Lower lobe of right lung (tissue), 2 donors: ENCODE measurements around the gene CCNE1. TPM values are rescaled to one million over a fixed set of nuclear protein-coding genes. Genes with fewer than 3 reads are reported as not detected.

Experiments
- ATAC-seq, 2 donors: fragments of 200-7000 bp; cut with Tn5 transposase; one replicate each; pipeline ENCODE4 v1.9.1; 2020 to 2022; ENCODE audit warnings: mild to moderate bottlenecking in 2 of 2, moderate library complexity in 2 of 2
- DNase-seq: peaks from one replicate; pipeline ENCODE4 v3.0.0-alpha.2; 2020
- H3K27ac ChIP-seq: fragments of 200-600 bp; one replicate; pipeline ENCODE4 v1.8.0; 2022
- H3K27me3 ChIP-seq: fragments of 200-600 bp; one replicate; pipeline ENCODE4 v1.8.0; 2022; ENCODE audit warnings: low read depth
- H3K36me3 ChIP-seq: fragments of 200-600 bp; one replicate; pipeline ENCODE4 v1.8.0; 2022; ENCODE audit warnings: mild to moderate bottlenecking
- H3K4me1 ChIP-seq: fragments of 200-600 bp; one replicate; pipeline ENCODE4 v1.8.0; 2022
- H3K4me3 ChIP-seq: fragments of 200-600 bp; one replicate; pipeline ENCODE4 v1.8.0; 2022; ENCODE audit warnings: mild to moderate bottlenecking
- H3K9me3 ChIP-seq: fragments of 200-600 bp; one replicate; pipeline ENCODE4 v1.8.0; 2022
- intact Hi-C: fragments of 100-400 bp; cut with DNase I; formaldehyde crosslinking; loops from one replicate; pipeline ENCODE4 v1.11.0; 2022
- long read RNA-seq: library from polyadenylated mRNA; unstranded; transcript quantifications from one replicate; pipeline ENCODE4 v2.0.0, GENCODE V29; 2021
- total RNA-seq: library from RNA; stranded (reverse); fragmentation: NEBNext Ultra II Directional; extraction: Animal tissue kit (Norgen Biotek cat#: 25700); gene quantifications from one replicate; pipeline ENCODE4 v1.2.1, GENCODE V29; 2021
- TF ChIP-seq, protein P1 (sequence below): fragments of 200-600 bp; IDR thresholded peaks from one replicate; pipeline ENCODE4 v1.8.0; 2022; ENCODE audit warnings: antibody characterized with exemption, mild to moderate bottlenecking
- donor health status: DM: no; HTN: yes; CAD: no; lungs with severe emphysema.

CCNE1 gene
- 1.0 TPM for total RNA-seq
- long read RNA-seq = 0 reads

DNA sequence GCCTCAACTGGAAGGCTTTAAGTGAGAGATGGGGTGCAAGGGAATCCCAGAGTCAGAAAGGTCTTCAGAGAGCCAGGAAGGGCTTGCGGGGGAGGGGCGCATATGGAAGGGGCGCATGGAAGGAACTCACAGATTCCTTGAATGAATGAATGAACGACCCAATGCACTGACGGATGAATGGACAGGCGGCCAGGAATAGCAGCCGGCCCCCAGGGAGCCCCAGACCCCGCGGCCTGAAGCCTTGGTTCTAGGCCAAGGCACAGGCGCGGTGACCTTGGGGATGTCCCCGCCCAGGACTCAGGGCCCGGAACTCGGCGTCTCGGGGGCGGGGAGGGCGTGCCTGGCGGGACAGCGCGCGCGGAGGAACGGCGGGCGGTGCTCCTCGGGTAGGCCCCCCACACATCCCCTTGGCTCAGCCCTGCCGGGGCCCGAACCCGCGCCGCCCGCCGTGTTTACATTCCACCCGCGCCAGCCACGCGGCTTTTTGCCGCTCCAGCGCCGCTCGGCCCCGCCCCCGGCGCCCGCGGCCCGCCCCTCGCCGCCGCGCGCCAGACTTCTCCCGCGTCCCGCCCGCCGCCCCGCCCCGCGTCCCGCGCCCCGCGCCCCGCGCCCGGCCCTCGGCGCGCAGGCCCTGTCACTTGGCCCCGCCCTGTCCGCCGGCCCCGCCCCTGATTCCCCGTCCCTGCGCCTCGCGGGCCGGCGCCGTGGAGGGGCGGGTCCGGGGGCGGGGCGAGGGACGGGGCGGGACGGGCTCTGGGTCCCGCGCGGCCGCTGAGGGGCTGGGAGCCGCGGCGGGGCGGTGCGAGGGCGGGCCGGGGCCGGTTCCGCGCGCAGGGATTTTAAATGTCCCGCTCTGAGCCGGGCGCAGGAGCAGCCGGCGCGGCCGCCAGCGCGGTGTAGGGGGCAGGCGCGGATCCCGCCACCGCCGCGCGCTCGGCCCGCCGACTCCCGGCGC, at the start of gene CCNE1:
Gene CCNE1, plus strand, starts transcription at position 867 of the 955 bp plus-strand sequence. CDS start 565 bp downstream, outside the sequence.
- H3K4me3 ChIP-seq = peak within 1 kb of the TSS; percentile 67
- H3K36me3 ChIP-seq = no peaks in the 10 kb centered on the region
- H3K4me1 ChIP-seq = peaks cover 6% of the 10 kb centered on the region
- ATAC-seq (peak; percentile 98 to 99), DNase-seq (peak; percentile 95)
- no peaks in the 10 kb centered on the region for H3K9me3 ChIP-seq
- peak within 1 kb of the TSS; percentile 58 for H3K27ac ChIP-seq
- H3K27me3 ChIP-seq = no peaks in the 10 kb centered on the region
- intact Hi-C loops = no loop called here
- TF ChIP-seq, protein P1, sequence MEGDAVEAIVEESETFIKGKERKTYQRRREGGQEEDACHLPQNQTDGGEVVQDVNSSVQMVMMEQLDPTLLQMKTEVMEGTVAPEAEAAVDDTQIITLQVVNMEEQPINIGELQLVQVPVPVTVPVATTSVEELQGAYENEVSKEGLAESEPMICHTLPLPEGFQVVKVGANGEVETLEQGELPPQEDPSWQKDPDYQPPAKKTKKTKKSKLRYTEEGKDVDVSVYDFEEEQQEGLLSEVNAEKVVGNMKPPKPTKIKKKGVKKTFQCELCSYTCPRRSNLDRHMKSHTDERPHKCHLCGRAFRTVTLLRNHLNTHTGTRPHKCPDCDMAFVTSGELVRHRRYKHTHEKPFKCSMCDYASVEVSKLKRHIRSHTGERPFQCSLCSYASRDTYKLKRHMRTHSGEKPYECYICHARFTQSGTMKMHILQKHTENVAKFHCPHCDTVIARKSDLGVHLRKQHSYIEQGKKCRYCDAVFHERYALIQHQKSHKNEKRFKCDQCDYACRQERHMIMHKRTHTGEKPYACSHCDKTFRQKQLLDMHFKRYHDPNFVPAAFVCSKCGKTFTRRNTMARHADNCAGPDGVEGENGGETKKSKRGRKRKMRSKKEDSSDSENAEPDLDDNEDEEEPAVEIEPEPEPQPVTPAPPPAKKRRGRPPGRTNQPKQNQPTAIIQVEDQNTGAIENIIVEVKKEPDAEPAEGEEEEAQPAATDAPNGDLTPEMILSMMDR = no peak

GRCh38 chr19:29763196-29763595, 48.6 kb upstream of the CCNE1 start:
- no peak overlapping the region for H3K4me3 ChIP-seq
- peaks cover 8% of the 10 kb centered on the region for H3K27me3 ChIP-seq
- peaks cover 7% of the 10 kb centered on the region for H3K4me1 ChIP-seq
- ATAC-seq (no peak), DNase-seq (no peak)
- TF ChIP-seq, protein P1 = no peak
- no peaks in the 10 kb centered on the region for H3K9me3 ChIP-seq
- H3K27ac ChIP-seq = no peak overlapping the region
- H3K36me3 ChIP-seq = no peaks in the 10 kb centered on the region
- intact Hi-C loops = no loop called here

GRCh38 chr19:29764361-29764760, 47.4 kb upstream of the CCNE1 start:
- H3K9me3 ChIP-seq = no peaks in the 10 kb centered on the region
- H3K4me3 ChIP-seq = no peak overlapping the region
- H3K27ac ChIP-seq = no peak overlapping the region
- H3K27me3 ChIP-seq = peaks cover 8% of the 10 kb centered on the region
- DNase-seq (no peak), ATAC-seq (no peak)
- peaks cover 7% of the 10 kb centered on the region for H3K4me1 ChIP-seq
- no peaks in the 10 kb centered on the region for H3K36me3 ChIP-seq
- TF ChIP-seq, protein P1 = no peak
- intact Hi-C loops = no loop called here

- Histone ChIP-seq H3K4me3 (no peak overlapping the region), H3K9me3 (no peaks in the 10 kb centered on the region), H3K27me3 (peaks cover 2% of the 10 kb centered on the region), H3K27ac (no peak overlapping the region), H3K36me3 (no peaks in the 10 kb centered on the region), H3K4me1 (no peaks in the 10 kb centered on the region)
- ATAC-seq (no peak), DNase-seq (no peak)
- intact Hi-C loops = no loop called here
- TF ChIP-seq, protein P1 = no peak
These were observed 45.7 kb upstream of the CCNE1 start for GRCh38 chr19:29766100-29766499.

DNA sequence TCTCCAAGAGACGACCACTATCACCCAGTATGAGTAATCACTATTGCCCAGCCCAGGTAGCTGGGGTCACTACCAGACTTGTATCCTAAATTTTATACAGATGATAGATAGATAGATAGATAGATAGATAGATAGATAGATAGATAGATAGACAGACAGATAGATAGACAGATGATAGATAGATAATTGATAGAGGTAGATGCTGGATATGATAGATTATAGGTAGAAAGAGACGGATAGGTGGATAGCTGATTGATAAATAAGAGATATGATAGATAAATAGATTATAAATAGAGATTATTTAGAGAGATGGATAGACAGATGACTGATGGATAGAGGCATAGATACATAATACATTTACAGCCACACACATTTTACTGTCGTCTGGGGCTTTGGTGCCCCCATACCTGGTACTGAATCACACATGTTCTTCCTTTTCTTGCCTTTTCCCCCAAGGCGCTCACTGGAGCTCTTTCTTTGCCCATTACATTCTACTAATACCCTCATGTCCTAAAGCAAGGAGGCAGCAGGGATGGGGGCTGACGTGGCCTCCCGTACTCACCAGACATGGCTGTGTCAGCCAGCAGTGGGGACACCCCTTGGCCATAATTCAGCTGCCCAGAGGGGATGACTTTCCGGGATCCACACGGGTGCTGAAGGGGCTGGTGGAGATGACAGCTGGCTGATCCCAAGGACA, 44.6 kb upstream of the CCNE1 start:
- intact Hi-C loops = no loop called here
- no peak for ATAC-seq
- no peaks in the 10 kb centered on the region for H3K9me3 ChIP-seq

More for the DNA sequence above, 44.6 kb upstream of the CCNE1 start:
- no peaks in the 10 kb centered on the region for H3K27me3 ChIP-seq
- TF ChIP-seq, protein P1 = no peak
- H3K27ac ChIP-seq = no peak overlapping the region
- H3K4me1 ChIP-seq = no peaks in the 10 kb centered on the region
- H3K36me3 ChIP-seq = no peaks in the 10 kb centered on the region
- no peak overlapping the region for H3K4me3 ChIP-seq
- no peak for DNase-seq
